Right lobe of liver (tissue), 6 donors: ENCODE measurements around the gene STK4. TPM values are rescaled to one million over a fixed set of nuclear protein-coding genes. Genes with fewer than 3 reads are reported as not detected.
"Not testable (repeated sequence)": the region's sequence is repeated elsewhere in the genome, so short reads cannot be mapped to it uniquely, and the experiment has no call there.

Experiments used
- ATAC-seq, 4 donors: fragments of 200-7000 bp; cut with Tn5 transposase; one replicate each; pipeline ENCODE4 v1.9.1; 2020; ENCODE audit warnings: mild to moderate bottlenecking in 4 of 4, moderate library complexity in 4 of 4
- DNase-seq, 3 donors: peaks; one replicate each; pipeline ENCODE4 v3.0.0-alpha.2; 2020
- H3K27ac ChIP-seq, 3 donors: fragments of 200-600 bp; one replicate each; pipeline ENCODE4 v1.8.0; 2022
- H3K27me3 ChIP-seq, 2 donors: fragments of 200-600 bp; one replicate each; pipeline ENCODE4 v1.8.0; 2022
- H3K36me3 ChIP-seq, 4 donors: fragments of 200-600 bp; sonication (generic) in 1 of 4; one replicate each; pipeline versions ENCODE4 v1.5.1 to v1.8.0; 2017 to 2022; ENCODE audit warnings: control low read depth in 1 of 4
- H3K4me1 ChIP-seq, 4 donors: fragments of 200-600 bp; sonication (generic) in 1 of 4; one replicate each; pipeline versions ENCODE4 v1.5.1 to v1.8.0; 2017 to 2022; ENCODE audit warnings: control low read depth in 1 of 4
- H3K4me3 ChIP-seq, 3 donors: fragments of 200-600 bp; one replicate each; pipeline ENCODE4 v1.8.0; 2022
- H3K9me3 ChIP-seq, 4 donors: fragments of 200-600 bp; sonication (generic) in 1 of 4; one replicate each; pipeline versions ENCODE4 v1.5.1 to v1.8.0; 2017 to 2022; ENCODE audit warnings: control low read depth in 1 of 4
- CTCF ChIP-seq, 4 donors: fragments of 200-600 bp in 3 of 4; fragments of 450-650 bp in 1 of 4; IDR thresholded peaks; one replicate each; pipeline versions ENCODE4 v1.5.1 to v1.8.0; 2016 to 2022; ENCODE audit warnings: antibody characterized with exemption in 4 of 4, mild to moderate bottlenecking in 2 of 4
- POLR2A ChIP-seq: fragments of 450-650 bp; IDR thresholded peaks from one replicate; pipeline ENCODE4 v1.6.1; 2017; ENCODE audit warnings: antibody characterized with exemption, mild to moderate bottlenecking
- WGBS: methylation state at CpG from one replicate; pipeline ENCODE4 v1.1.6; 2018; ENCODE audit warnings: low coverage, low lambda C conversion rate; ENCODE audit not compliant: insufficient coverage; ENCODE audit errors: missing lambda C conversion rate; 5-methylcytosine and 5-hydroxymethylcytosine counted together
- intact Hi-C, 2 donors: fragments of 100-400 bp; cut with DNase I; formaldehyde crosslinking; loops; one replicate each; pipeline versions ENCODE4 v1.11.2 to v1.14.1; 2022
- total RNA-seq, 6 experiments: library from RNA; depleted of rRNA in 2 of 6; stranded (reverse); fragments of >200 nt in 2 of 6; fragmentation: NEBNext Ultra II Directional in 3 of 6; extraction: Animal tissue kit (Norgen Biotek cat#: 25700) in 3 of 6; gene quantifications; one replicate each; pipeline versions ENCODE4 v1.1.0 to v1.2.4, GENCODE V29; 2016 to 2023
- donor health status: DM: no; HTN: yes; CAD: no.
- donor health status: DM: no; HTN: no; CAD: no.
- donor health status: DM: no; HTN: no; CAD: no.
- donor health status: DM: no; HTN: yes; CAD: no.
- donor health status: DM: no; HTN: yes; CAD: no.

Gene STK4
- total RNA-seq, 6 experiments from 2014 or later: 9.7 to 17.5 (median 13.4) TPM

GRCh38 chr20:45020236-45020886 is 54.0 kb downstream of the STK4 start:
- peaks cover 0 to 5% (median 0%) of the 10 kb centered on the region in 4 donors for H3K36me3 ChIP-seq
- H3K9me3 ChIP-seq: no peaks in the 10 kb centered on the region
- H3K27me3 ChIP-seq: no peaks in the 10 kb centered on the region
- ATAC-seq (peak; percentile 77 to 97 (median 92)), DNase-seq (peak; percentile 31 to 74 (median 61))
- 42% methylated on average over 3 of the region's 3 CpGs for WGBS
- TF ChIP-seq POLR2A: no peak
- TF ChIP-seq CTCF (IDR thresholded peaks at IDR 0.05): no peak
- H3K4me1 ChIP-seq: no peaks in the 10 kb centered on the region
- intact Hi-C loops: no loop called here
- no peak overlapping the region for H3K4me3 ChIP-seq
- no peak overlapping the region for H3K27ac ChIP-seq

- 77% methylated on average over 2 of the region's 2 CpGs for WGBS
- DNase-seq: no peak
Observed at GRCh38 chr20:45021631-45022030, 55.3 kb downstream of the STK4 start.

GRCh38 chr20:45023140-45023539 is 56.8 kb downstream of the STK4 start:
- H3K4me1 ChIP-seq, intact Hi-C loops, H3K4me3 ChIP-seq, H3K9me3 ChIP-seq, H3K27me3 ChIP-seq, H3K27ac ChIP-seq, ATAC-seq, DNase-seq, H3K36me3 ChIP-seq: not testable (repeated sequence)
- 88% methylated on average over 2 of the region's 2 CpGs for WGBS

More at GRCh38 chr20:45021631-45022030, 55.3 kb downstream of the STK4 start:
- Histone ChIP-seq H3K4me3 (no peak overlapping the region), H3K27ac (no peak overlapping the region), H3K4me1 (no peaks in the 10 kb centered on the region), H3K36me3 (peaks cover 0 to 8% (median 0%) of the 10 kb centered on the region in 4 donors), H3K27me3 (no peaks in the 10 kb centered on the region), H3K9me3 (no peaks in the 10 kb centered on the region)
- TF ChIP-seq CTCF (IDR thresholded peaks at IDR 0.05): no peak
- no peak for TF ChIP-seq POLR2A
- intact Hi-C loops: no loop called here
- ATAC-seq: no peak

- Histone ChIP-seq H3K27ac (no peak overlapping the region), H3K4me1 (no peaks in the 10 kb centered on the region), H3K9me3 (no peaks in the 10 kb centered on the region), H3K4me3 (no peak overlapping the region), H3K27me3 (no peaks in the 10 kb centered on the region), H3K36me3 (peaks cover 0 to 12% (median 0%) of the 10 kb centered on the region in 4 donors)
- intact Hi-C loops: no loop called here
- DNase-seq: no peak
- 86% methylated on average over 5 of the region's 6 CpGs for WGBS
- no peak for ATAC-seq
- no peak for TF ChIP-seq CTCF (IDR thresholded peaks at IDR 0.05)
- no peak for TF ChIP-seq POLR2A
Observed at GRCh38 chr20:45028424-45029136, 62.3 kb downstream of the STK4 start.

GRCh38 chr20:45029884-45030283 is 63.6 kb downstream of the STK4 start:
- intact Hi-C loops: no loop called here
- TF ChIP-seq CTCF (IDR thresholded peaks at IDR 0.05) (no peak), POLR2A (no peak)
- no peak for ATAC-seq
- H3K9me3 ChIP-seq: no peaks in the 10 kb centered on the region
- no peaks in the 10 kb centered on the region for H3K27me3 ChIP-seq
- no peak overlapping the region for H3K4me3 ChIP-seq
- DNase-seq: no peak
- H3K36me3 ChIP-seq: peaks cover 0 to 12% (median 0%) of the 10 kb centered on the region in 4 donors
- H3K27ac ChIP-seq: no peak overlapping the region
- 92% methylated on average over 3 of the region's 3 CpGs for WGBS
- H3K4me1 ChIP-seq: no peaks in the 10 kb centered on the region
